ENCODE results near the gene KRTAP5-2. TPM values are rescaled to one million over a fixed set of nuclear protein-coding genes. Genes with fewer than 3 reads are reported as not detected.

Gene KRTAP5-2
- total and polyA plus RNA-seq, 2 of the 8 experiments (the other 6 are each of a cell fraction or from before 2014, with no cell fraction given): not detected

DNA sequence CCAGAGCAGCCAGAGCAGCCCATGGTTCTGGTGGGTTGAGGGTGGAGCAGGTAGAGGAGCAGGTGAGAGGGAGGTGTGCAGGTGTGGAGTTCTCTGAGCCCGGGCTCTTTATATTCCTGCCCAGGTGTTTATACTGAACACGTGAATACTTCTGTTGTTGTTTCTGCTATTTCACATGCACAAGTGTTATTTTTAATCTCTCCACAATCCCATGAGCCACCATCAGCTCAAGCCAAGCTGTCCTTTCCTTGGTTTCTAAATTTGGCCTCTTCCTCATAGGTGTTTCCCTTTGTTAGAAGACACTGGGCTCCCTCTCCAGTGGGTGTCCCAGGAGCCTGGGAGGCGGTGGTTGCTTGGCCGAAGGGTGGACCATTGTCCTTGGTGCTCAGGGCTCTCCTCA is 10.3 kb upstream of the KRTAP5-2 start, which contains the start of gene KRTAP5-3 (continued):
- TF ChIP-seq, protein P1, sequence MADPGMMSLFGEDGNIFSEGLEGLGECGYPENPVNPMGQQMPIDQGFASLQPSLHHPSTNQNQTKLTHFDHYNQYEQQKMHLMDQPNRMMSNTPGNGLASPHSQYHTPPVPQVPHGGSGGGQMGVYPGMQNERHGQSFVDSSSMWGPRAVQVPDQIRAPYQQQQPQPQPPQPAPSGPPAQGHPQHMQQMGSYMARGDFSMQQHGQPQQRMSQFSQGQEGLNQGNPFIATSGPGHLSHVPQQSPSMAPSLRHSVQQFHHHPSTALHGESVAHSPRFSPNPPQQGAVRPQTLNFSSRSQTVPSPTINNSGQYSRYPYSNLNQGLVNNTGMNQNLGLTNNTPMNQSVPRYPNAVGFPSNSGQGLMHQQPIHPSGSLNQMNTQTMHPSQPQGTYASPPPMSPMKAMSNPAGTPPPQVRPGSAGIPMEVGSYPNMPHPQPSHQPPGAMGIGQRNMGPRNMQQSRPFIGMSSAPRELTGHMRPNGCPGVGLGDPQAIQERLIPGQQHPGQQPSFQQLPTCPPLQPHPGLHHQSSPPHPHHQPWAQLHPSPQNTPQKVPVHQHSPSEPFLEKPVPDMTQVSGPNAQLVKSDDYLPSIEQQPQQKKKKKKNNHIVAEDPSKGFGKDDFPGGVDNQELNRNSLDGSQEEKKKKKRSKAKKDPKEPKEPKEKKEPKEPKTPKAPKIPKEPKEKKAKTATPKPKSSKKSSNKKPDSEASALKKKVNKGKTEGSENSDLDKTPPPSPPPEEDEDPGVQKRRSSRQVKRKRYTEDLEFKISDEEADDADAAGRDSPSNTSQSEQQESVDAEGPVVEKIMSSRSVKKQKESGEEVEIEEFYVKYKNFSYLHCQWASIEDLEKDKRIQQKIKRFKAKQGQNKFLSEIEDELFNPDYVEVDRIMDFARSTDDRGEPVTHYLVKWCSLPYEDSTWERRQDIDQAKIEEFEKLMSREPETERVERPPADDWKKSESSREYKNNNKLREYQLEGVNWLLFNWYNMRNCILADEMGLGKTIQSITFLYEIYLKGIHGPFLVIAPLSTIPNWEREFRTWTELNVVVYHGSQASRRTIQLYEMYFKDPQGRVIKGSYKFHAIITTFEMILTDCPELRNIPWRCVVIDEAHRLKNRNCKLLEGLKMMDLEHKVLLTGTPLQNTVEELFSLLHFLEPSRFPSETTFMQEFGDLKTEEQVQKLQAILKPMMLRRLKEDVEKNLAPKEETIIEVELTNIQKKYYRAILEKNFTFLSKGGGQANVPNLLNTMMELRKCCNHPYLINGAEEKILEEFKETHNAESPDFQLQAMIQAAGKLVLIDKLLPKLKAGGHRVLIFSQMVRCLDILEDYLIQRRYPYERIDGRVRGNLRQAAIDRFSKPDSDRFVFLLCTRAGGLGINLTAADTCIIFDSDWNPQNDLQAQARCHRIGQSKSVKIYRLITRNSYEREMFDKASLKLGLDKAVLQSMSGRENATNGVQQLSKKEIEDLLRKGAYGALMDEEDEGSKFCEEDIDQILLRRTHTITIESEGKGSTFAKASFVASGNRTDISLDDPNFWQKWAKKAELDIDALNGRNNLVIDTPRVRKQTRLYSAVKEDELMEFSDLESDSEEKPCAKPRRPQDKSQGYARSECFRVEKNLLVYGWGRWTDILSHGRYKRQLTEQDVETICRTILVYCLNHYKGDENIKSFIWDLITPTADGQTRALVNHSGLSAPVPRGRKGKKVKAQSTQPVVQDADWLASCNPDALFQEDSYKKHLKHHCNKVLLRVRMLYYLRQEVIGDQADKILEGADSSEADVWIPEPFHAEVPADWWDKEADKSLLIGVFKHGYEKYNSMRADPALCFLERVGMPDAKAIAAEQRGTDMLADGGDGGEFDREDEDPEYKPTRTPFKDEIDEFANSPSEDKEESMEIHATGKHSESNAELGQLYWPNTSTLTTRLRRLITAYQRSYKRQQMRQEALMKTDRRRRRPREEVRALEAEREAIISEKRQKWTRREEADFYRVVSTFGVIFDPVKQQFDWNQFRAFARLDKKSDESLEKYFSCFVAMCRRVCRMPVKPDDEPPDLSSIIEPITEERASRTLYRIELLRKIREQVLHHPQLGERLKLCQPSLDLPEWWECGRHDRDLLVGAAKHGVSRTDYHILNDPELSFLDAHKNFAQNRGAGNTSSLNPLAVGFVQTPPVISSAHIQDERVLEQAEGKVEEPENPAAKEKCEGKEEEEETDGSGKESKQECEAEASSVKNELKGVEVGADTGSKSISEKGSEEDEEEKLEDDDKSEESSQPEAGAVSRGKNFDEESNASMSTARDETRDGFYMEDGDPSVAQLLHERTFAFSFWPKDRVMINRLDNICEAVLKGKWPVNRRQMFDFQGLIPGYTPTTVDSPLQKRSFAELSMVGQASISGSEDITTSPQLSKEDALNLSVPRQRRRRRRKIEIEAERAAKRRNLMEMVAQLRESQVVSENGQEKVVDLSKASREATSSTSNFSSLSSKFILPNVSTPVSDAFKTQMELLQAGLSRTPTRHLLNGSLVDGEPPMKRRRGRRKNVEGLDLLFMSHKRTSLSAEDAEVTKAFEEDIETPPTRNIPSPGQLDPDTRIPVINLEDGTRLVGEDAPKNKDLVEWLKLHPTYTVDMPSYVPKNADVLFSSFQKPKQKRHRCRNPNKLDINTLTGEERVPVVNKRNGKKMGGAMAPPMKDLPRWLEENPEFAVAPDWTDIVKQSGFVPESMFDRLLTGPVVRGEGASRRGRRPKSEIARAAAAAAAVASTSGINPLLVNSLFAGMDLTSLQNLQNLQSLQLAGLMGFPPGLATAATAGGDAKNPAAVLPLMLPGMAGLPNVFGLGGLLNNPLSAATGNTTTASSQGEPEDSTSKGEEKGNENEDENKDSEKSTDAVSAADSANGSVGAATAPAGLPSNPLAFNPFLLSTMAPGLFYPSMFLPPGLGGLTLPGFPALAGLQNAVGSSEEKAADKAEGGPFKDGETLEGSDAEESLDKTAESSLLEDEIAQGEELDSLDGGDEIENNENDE (IDR thresholded peaks at IDR 0.05; ENCODE audit: insufficient replicate concordance, low read length): no peak
- TF ChIP-seq, protein P2, sequence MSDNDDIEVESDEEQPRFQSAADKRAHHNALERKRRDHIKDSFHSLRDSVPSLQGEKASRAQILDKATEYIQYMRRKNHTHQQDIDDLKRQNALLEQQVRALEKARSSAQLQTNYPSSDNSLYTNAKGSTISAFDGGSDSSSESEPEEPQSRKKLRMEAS (IDR thresholded peaks at IDR 0.05): no peak
- no peak for TF ChIP-seq RXRA (IDR thresholded peaks at IDR 0.05; ENCODE audit: insufficient read depth, low read depth, low read length)
- no peak for TF ChIP-seq KDM5A (IDR thresholded peaks at IDR 0.05; ENCODE audit: low read length)
- no peak for TF ChIP-seq KDM1A (IDR thresholded peaks at IDR 0.05; ENCODE audit: borderline replicate concordance, low read length)
- no peak for TF ChIP-seq GTF2F1 (IDR thresholded peaks at IDR 0.05; ENCODE audit: borderline replicate concordance, low read depth, low read length)

Measured in H1 (cell line).